ENCODE data around the gene MPHOSPH9.
A peak's percentile ranks its signal among the peaks of the same experiment; 100 is the strongest.

Gene MPHOSPH9

DNA sequence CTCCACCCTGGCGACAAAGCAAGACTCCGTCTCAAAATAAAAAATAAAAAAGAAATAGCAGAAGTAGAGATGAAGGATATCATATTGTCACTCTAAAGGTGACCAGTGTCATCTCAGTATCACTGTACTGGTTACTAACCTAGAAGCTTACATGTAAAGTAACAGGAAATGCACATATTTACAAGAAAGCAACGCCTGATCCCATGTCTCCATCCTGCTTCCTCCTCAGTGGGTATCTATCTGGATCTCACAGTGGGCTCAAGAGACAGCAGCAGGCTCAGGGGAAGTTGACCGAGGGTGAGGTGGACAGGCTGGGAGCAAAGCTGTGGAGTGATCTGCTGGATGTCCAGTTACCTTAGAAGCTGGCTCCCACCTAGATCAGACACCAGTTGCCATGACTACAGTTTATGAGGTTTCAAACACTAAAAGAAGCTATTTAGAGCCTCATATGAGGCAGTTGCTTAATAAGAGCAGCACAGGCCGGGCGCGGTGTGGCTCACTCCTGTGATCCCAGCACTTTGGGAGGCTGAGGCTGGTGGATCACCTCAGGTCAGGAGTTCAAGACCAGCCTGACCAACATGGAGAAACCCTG lies 10.8 kb upstream of the MPHOSPH9 start:
- H3K36me3 ChIP-seq = peaks cover 32% of the 10 kb centered on the region
- DNase-seq = no peak
- H3K27me3 ChIP-seq = no peaks in the 10 kb centered on the region
- no peaks in the 10 kb centered on the region for H3K4me1 ChIP-seq
- H3K9me3 ChIP-seq = no peaks in the 10 kb centered on the region
- no peak overlapping the region for H3K4me3 ChIP-seq (ENCODE audit: low read depth, low read length)
- TF ChIP-seq CTCF (IDR thresholded peaks at IDR 0.05; ENCODE audit: low read depth, low read length) = no peak

- Histone ChIP-seq H3K9me3 (no peaks in the 10 kb centered on the region), H3K27me3 (no peaks in the 10 kb centered on the region), H3K4me1 (no peaks in the 10 kb centered on the region), H3K36me3 (peaks cover 28% of the 10 kb centered on the region), H3K4me3 (ENCODE audit: low read depth, low read length) (no peak overlapping the region)
- TF ChIP-seq CTCF (IDR thresholded peaks at IDR 0.05; ENCODE audit: low read depth, low read length) = no peak
- DNase-seq = no peak
Observed at GRCh38 chr12:123242116-123242904, 9.4 kb upstream of the MPHOSPH9 start.

- no peaks in the 10 kb centered on the region for H3K27me3 ChIP-seq
- H3K4me3 ChIP-seq (ENCODE audit: low read depth, low read length) = no peak overlapping the region
- no peak for TF ChIP-seq CTCF (IDR thresholded peaks at IDR 0.05; ENCODE audit: low read depth, low read length)
- no peaks in the 10 kb centered on the region for H3K9me3 ChIP-seq
- no peak for DNase-seq
- no peaks in the 10 kb centered on the region for H3K4me1 ChIP-seq
- H3K36me3 ChIP-seq = peaks cover 33% of the 10 kb centered on the region
Observed at GRCh38 chr12:123238961-123239360, 6.0 kb upstream of the MPHOSPH9 start.

- Histone ChIP-seq H3K27me3 (no peaks in the 10 kb centered on the region), H3K4me3 (ENCODE audit: low read depth, low read length) (no peak overlapping the region), H3K4me1 (no peaks in the 10 kb centered on the region), H3K36me3 (peaks cover 31% of the 10 kb centered on the region), H3K9me3 (no peaks in the 10 kb centered on the region)
- no peak for TF ChIP-seq CTCF (IDR thresholded peaks at IDR 0.05; ENCODE audit: low read depth, low read length)
- no peak for DNase-seq
Observed at GRCh38 chr12:123238330-123238682, 5.4 kb upstream of the MPHOSPH9 start.

- peaks cover 31% of the 10 kb centered on the region for H3K36me3 ChIP-seq
- no peak overlapping the region for H3K4me3 ChIP-seq (ENCODE audit: low read depth, low read length)
- peak; percentile 84 for TF ChIP-seq CTCF (IDR thresholded peaks at IDR 0.05; ENCODE audit: low read depth, low read length)
- H3K27me3 ChIP-seq = no peaks in the 10 kb centered on the region
- peak; percentile 76 for DNase-seq
- no peaks in the 10 kb centered on the region for H3K9me3 ChIP-seq
- H3K4me1 ChIP-seq = no peaks in the 10 kb centered on the region
Observed at GRCh38 chr12:123237646-123238329, 4.8 kb upstream of the MPHOSPH9 start.

All from BE2C (cell line).